GM19395 (cell line): ENCODE data around the gene COQ9.

Experiments used
- ATAC-seq: cut with Tn5 transposase; IDR thresholded peaks from one replicate; pipeline ENCODE4 v1.9.1; 2021; ENCODE audit warnings: mild to moderate bottlenecking, moderate library complexity; ENCODE audit not compliant: unreplicated experiment

The COQ9 gene

DNA sequence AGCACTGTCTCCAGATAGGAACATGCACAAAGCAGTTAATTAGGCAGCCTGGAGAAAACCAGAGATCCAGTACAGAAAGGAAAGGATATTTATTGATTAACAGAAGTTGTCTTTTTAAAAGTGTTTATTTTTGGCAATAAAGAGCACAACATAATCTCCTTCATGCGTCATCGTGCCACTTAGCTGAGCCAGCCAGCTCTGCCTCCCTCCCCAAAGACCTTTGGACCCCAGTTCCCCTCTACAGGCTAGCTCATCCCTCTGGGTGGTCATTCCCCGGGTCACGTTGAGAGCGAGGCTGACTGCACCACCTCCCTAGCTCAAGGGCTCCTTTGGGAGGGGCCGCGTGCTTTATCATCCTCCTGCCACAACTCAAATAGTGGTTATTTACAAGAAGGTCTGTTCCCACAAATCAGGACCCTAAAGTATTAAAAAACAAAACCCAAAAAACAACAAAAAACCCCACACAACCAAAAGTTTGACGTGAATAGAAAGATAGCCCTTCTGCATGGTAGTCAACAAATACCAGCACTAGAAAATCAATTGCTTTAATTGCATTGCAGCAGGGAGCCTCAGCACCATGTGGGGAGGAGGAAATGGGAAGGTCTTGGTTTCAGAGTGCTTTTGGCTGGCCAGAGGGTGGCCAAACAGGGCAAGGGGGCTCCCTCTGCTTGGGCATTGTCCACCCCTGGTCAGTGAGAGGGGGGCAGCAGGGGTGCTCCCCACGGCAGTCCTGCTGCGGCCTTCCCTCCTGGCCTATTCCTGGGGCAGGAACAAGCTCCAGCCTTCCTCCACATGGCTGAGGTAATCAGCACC lies 24.8 kb downstream of the COQ9 start:
- ATAC-seq, result no peak

DNA sequence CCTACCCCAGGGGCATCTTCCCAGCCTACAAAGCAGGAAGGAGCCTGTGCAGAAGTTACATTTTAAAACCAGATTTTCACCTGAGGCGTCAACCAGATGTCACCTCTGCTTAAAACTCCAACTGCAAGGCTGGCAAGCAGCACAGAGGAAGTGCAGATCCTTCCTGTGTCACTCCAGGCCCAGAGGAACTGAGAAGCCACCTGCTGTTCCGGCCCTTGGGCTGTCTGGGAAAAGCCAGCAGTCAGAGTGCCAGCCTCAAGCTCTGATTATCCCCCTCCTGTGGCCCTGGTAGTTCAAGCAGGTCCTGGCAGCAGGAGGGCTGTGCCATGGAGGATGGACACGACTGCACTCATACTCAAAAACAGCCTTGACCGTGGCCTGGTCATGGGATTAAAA lies 25.4 kb downstream of the COQ9 start:
- no peak for ATAC-seq

DNA sequence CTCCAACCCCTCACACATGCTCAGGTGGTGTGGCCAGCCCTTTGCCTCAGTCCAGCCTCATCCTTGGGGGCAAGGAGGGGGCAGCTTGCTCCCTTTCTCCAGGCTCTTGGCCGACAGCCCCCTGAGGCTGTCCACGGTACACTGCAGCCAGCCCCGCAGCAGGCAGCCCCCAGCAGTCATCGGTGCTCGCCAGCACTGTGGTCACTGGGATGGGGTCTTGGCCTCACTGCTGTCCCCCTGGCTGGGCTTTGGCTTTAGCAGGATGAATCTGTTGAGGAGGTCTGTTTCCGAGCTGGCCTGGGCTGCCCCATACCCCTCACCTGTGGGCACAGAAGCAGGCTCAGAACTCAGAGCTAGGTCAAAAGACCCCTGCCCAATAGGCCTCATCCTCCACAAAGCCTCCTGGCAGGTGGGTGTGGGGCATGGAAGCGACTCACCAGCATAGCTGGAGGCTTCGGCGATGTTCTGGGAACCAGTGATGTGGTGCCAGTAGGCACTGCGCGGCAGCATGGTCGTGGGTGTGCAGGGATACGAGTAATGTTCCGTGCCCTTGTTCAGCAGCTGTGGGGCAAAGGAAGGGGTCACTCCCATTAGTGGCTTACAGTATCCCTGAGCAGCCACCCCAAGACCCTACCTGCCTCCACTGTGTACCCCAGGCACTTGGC lies 26.0 kb downstream of the COQ9 start:
- no peak for ATAC-seq

DNA sequence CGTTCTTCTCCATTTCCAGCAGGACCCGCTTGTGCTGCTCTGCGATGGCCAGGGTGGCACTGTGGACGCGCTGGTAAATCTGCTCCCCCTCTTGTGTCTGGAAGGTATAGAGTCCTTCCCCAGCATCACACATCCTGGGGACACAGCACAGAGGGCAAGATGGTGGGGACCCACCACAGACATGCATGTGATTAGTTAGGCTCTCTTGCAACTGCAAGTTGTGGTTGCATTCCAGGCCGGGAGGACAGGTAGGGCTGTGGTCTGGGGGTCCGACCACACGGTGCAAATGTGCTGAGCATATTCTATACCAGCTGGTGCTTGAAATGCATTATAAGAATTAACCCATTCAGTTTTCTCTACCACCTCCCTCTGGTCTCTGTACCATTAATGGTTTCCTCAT lies 26.6 kb downstream of the COQ9 start:
- ATAC-seq, result no peak

DNA sequence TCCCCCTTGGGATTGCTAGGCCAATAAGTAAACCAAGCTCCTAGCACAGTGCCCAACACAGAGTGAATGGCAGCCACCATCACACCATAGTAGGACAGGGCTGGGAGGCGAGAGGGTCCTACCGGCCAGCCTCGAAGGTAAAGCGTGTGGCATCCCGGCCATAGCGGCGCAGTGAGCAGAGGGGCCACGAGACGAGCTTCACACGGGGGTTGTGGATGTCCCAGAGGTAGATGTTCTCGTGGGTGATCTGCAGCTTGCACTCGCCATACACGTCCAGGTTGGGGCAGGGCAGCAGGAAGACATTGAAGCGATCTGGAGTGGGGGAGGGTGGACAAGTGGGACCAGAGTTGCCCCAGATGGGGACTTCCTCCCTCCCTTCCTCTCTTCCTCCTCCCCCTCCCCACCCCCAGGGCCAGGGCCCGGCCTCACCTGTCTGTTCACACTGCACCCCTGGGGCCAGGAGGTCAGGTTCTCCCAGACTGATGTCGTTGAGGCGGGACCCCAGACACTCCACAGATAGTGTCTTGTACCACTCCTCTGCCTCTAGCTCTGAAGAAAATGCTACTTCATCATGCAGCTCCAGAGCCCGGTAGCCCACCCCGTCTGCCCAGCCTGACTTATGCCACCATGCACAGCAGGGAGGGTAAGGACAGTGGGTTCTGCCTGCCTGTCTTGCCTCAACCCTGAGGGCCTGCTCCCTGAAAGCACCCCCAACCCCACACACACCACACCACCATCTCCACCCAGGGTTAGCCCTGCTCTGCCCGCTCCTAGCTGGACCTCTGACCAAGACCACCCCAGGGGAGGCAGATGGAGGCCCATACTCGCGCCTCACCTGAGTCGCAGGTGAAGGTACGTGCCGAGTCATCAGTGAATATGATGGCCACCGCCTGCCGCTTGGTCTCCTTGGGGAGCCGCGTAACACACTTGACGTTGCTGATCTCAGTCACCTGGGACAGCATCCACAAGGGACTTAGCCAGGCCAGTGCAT lies 27.7 kb downstream of the COQ9 start:
- no peak for ATAC-seq

DNA sequence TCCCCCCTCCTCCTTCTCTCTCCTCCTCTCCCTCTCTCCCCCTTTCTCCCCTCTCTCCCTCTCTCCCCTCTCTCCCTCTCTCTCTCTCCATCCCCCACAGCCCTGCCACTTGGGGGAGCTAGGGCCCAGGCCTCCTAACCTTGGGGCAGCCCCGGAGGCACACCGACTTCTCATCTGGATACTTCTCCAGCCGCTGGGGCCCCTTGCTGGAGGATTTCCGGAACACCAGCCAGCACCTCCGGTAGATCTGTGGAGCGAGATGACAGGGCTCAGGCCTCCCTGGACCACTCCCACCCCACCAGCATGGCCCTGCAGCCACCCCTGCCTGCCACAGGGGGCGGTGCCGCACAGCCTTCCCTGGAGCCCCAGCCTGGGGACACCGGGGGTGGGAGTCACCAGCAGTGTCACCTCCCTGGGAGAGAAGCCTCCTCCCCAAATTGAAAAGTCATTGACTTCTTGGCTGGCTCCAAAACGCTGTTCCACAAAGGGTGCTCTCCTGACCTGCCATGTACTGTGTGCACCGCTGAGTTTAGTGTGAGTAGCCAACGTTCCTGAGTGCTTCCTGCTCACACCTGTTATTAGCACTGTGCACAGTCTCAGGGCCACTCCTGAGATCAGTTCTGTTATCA lies 28.5 kb downstream of the COQ9 start:
- peak; percentile 84 for ATAC-seq

DNA sequence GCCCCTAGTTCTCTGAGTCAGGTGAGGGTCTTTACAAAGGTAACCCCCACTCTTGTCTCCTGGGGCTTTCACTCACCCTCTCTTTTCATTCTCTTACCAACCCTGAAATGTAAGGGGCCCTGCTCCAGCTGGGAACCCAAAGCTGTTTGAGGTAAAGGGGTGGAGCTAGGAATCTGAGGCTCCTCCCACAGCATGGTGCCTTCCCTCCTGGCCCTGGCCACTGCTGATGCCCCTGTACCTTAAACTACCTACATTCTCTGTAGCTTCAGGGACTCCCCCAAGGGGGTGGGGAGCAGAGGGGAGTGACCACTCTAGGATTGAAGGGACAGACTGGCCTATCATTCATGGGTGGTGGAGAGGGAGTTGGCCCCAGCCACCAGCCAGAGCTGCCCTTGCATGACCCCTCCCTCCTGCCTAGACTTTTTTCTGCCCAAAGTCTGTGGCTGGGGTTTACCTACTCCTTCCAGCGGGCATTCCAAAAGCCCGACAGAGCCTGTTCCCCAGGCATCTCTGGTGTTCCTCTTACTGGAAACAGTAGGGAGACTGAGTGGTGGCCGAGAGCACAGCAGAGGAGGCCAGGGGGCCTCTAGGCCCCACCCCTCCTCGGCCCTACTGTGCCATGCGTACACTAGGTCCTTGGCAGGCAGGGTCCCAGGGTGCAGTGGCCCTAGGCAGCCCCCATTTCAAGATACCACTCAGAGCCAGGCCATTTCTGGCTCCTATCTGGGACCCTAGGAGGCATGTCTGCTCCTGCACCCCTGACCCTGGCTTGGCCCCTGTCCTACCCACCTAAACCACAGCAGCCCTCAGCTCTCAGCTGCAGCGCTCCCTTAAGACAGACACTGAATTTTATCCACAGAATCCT lies 29.5 kb downstream of the COQ9 start:
- ATAC-seq, result no peak

DNA sequence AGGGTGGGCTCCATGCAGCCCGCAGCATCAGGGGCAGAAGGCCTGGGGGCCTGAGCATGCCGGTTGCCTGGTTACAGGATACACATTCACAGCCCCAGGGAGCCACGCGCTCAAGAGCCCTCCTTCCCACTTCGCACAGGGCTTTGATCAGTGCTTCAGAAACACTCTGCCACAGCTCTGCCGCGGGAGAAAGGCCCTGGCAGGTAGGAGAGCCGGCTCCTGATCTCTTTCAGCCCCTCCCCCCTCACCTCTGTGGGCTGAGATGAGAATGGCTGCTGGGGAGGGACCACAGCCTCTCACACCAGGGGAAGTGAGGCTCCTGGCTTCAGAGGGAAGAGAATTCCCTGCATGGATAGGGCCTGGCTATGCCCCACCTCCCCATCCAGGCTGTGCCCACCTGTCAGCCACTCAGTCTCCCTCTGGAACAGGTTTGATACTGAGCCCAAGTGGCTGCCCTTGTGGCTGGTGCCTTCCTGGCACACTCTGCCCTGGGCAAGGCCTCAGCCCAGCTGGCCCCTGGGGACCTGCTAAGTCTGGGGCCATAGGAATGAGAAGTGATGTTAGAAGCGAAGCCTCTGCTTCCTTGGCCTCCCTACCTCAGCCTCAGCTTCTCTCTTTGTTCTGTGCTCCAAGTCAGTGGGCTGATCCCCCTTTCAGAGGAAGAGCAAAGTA lies 30.4 kb downstream of the COQ9 start:
- no peak for ATAC-seq

DNA sequence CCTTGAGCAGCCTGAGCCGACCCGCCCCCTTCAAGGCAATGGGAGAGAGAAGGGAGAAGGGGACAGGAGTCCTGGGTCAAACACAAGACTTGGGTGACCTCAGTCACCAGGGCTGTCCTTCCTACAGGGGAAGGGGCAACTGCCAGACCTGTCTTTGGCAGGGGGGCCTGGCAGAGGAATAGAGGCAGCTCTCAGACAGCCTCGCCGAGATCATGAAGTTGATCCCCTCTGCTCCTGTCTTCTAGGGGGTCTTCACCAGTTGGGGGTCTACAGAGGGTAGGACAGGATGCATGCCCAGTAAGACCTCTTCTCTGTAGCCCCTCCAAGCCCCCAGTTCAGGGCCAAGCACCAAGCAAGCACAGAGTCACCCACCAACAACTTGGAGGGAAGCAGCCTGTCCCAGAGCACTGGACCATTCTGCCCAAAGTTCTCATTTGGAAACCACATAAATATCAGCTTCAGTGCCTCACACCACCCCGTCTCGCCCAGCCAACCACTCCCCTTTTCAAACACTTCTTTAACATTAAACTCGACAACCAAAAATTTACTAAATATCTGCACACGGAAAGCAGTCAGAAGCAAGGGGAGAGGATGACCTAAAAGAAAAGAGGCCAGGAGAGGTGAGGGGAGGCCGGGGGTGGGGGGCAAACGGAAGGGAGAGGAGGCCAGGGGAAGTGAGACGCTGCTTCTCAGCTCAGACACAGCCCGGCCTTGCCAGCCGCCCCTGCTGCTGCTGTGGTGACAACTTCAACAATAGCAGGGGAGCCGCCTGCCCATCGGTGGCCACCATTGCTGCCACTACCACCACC lies 31.3 kb downstream of the COQ9 start:
- no peak for ATAC-seq

DNA sequence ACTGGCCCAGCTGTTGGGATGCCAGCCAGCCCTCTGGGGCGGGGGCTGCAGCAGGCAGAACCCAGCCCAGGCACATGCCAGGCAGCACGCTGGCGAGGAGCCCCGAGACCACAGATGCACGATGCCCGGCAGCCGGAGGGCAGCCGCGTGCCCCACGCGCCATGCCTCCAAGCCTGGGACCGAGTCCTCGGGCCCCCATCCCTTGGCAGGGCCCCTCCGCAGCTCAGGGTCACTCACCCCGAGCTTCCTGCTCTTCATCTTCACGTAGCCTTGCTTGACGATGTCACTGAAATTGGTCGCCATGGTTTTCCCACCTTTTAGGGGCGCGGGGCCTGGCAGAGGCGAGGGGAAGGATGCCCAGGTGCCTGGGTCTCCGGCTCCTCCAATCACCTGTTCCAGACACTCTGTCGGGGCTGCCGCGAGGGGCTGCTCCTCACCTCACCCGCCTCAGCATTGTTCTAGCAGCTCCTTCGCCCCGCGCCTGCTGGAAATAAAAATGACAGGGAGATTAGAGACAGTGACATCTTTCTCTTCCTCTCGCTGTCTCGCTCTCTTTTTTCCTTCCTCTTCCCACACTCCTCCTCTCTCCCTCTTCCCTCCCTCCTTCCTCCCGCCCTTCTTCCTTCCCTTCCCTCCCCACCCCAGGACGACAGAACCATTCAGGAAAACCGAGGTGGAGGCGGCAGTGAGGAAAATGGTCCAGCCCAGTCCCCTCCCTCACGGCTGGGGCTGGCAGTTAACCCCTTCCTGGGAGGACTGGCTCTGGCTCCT lies 32.1 kb downstream of the COQ9 start:
- no peak for ATAC-seq

DNA sequence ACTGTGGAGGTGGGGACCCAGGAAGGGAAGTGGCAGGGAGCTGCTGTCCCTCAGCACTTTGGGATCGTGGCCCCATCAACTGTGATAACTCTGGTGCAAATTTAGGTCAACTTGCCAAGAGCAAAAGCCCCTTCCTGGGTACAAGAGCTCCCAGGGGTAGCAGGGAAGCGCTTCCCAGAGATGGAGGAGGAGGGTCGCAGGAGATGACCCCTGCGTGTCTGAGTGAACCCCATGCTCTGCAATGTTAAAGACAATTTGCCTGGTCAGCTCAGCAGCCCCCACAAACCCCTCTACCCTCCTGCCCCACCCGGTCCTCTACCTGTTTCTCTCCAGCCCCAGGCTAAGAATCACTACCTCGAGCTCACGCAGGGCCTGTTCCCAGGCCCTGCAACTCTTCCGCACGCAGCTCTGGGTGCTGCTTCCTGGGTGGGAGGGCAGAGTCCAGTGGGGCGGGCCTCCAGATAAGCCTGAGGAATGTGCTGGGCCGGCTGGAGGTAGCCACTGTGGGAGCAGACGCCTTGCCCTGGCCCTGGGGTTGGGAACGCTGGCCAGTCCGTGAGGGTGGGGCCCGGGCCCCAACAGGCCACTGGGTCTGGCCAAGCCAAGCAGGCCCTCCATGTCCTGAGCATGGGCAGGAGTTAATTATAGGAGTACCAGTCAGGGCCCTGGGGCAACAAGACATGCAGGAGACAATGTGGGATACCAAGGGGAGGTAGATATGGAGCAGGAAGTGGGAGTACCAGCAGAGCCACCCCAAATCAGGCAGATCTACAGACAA lies 32.9 kb downstream of the COQ9 start:
- no peak for ATAC-seq

DNA sequence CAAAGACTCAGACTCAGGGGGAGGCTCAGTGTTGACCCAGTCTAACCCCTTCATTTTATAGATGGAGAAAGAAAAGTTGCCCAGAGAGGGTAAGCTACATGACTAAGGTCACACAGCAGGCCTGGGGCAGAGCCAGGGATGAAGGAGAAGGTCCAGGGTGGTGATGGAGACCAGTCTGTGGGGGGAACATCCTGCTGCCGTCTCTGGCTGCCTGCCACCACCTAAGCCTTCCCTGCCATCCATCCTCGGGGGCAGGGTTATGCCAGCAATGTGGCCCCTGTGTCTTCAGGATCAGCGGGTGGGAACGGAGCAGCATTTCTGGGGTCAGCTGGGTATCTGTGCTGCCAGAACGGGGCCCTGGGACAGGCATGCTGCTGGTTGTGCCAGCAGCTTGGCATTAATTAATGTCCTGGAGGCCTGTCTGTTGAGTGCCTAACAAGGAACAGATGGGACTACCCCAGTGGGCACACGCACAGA lies 33.5 kb downstream of the COQ9 start:
- ATAC-seq, result no peak

DNA sequence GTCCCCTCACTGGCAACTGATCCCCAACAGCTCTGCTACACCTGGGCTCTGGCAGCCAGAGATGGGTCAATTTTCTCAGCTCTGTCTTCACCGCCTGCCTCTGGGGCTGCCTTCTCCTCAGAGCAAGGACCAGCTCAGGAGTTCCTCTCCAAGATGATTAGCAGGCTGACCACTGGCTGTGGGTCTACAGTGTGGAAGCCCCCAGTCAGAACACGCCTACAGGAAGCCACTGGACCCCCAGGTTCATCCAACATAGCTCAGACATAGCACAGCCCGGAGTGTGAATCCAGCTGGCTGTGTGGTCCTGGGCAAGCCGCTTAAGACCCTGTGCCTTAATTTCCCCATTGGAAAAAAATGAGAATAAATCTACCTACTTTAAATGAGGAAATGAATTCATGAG lies 34.1 kb downstream of the COQ9 start:
- ATAC-seq, result no peak

DNA sequence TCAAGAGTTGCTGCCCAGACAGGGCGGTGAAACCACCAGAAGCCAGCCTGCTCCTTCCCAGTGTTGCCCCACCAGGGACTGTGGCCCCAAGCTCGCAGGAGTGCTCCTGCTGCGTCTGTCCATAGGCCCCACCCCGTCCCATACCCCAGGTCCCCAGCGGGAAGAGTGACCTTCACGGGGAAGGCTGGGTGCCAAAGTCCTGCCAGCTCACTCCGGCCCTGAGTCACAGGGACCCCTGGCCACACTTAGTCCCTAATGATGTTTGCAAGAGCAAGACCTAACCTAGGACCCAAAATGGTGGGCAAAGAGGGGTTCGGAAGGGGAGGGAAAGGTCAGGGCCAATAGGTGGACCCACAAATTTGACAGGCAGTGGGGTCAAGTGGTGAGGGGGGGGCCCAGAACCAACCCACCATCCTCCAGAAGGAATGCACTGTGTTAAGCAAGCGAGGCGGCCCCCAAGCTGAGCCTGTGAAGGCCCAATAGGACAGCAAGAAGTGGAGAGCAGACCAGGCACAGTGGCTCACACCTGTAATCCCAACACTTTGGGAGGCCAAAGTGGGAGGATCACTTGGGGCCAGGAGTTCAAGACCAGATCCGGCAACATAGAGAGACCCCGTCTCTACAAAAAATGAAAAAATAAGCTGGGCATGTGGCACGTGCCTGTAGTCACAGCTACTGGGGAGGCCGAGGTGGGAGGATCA lies 35.7 kb downstream of the COQ9 start:
- no peak for ATAC-seq

DNA sequence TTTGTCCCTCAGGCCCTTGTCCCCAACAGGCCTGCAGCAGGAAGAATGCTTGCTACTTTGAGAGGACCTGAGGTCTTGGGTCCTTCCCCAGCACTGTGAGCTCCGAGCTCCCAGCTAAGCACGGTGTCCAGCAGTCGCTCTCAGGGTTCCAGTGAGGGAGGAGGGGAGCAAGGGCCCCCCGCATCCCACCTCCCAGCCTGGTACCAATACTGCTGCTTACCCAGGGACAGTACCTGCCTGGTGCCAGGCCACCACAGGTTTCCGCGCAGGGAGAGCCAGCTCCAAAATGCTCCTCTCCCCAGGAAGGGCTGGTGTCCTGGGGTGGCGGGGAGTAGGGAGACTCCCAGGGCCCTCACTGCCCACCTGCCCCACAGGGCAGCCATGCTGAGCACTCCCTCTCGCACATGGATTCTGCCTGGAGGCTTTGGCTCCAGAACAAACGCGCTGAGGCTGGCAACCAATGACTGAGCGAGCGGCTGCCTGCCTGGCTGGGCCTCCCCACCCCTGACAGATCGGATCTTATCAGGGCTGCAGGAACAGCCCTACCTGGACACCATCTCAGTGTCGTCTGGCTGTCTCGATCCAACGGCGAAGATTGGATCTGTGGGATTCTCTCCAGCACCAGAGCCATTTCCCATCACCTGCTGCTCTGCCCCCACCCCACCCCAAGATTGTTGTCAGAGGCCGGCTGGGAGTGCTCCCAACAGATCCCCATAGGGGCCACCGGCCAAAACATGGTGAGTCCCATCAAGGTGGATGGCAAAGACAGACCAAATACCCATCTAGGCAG lies 36.6 kb downstream of the COQ9 start:
- no peak for ATAC-seq
